Stimulated activated CD8-positive, alpha-beta memory T cell treated with anti-CD3 and anti-CD28 coated beads, Interleukin-12 subunit alpha, Interleukin-12 subunit beta, amount 100 ng/mL, for 1 hour (primary cell): Measurements from ENCODE around the gene ADAM22.

Experiments used
- DNase-seq: peaks from one replicate; pipeline ENCODE4 v3.0.0-alpha.2; 2020; ENCODE audit warnings: low read depth

ADAM22 gene

GRCh38 chr7:88042157-88042556, 108.1 kb downstream of the ADAM22 start:
- DNase-seq = no peak

DNA sequence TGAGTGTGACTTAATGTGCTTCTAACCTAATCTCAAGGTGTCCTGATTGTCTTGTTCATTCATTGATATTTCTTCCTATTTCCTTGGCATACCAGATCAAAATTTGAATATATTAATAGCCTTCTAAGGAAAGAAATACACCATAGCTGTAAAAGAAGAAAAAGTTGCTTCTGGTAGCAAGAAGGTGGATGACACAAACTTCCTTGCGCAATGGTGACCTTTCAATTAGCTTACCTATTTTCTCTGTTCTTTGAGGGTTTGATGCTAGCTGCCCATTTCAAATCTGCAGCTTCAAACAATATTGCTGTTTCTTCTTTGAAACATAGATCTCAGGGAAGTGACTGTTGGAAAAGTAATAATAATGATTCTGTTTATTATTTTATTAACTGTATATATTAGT, 108.8 kb downstream of the ADAM22 start:
- no peak for DNase-seq

DNA sequence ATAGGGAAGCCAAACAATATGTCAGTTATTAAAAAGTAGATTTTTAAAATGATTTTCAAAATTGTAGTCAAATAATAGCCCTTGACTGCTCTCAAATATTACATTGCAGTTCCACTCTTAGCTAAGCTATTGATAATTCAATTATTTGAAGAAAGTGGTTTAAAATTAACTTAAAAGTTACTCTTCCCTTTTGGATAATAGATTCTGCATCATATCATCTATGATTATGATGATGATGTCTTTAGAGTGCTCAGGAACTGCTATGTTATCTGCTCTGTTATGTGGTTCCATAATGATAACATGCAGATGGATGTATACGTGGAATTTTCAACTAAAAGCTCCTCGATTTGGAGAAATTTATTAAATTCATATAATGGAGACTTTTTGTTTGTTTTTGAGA, 110.0 kb downstream of the ADAM22 start:
- no peak for DNase-seq

DNA sequence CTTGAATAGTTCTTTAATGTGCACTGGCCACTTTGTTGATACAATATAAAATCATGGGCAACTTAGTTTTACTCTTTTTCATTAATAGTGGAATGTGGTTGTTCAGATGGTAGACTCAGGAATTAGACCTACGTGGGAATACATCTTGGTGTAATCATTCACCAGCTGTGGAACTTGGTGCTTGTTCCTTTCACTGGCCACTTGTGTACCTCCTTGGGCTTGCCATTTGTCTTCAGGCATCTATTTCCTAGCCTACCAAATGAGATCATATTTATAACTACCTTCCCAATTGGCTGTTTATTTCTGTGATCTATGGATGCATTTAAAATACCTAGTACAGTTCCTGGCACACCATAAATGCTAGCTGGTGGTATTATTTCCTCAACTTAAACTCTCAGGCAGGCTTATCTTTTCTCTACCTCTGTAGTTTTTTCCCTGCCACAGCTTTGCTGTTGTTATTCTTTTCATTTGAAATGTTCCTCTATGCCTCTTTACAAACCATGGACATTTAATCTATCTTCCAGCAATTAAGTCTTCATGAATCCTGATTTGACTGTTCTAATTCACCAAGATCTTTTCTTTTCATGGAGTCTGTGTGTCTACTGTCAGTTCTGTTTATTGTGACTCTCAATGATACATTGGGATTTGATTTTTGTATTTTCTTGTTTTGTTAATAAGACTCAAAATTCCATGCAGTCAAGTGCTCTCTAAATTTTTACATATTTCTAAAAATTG, 113.0 kb downstream of the ADAM22 start:
- no peak for DNase-seq

GRCh38 chr7:88057655-88058054, 123.6 kb downstream of the ADAM22 start:
- no peak for DNase-seq

DNA sequence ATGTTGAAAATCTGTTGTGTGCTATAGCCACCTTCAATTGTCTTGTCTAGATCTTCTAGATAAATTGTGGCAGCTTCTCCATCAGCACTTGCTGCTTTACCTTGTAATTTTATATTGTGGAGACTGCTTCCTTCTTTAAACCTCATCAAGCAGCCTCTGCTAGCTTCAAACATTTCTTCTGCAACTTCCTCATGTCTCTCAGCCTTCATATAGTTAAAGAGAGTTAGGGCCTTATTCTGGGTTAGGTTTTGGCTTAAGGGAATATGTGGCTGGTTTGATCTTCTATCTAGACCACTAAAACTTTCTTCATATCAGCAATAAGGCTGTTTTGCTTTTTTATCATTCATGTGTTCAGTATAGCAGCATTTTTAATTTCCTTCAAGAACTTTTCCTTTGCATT, 128.2 kb downstream of the ADAM22 start:
- no peak for DNase-seq

DNA sequence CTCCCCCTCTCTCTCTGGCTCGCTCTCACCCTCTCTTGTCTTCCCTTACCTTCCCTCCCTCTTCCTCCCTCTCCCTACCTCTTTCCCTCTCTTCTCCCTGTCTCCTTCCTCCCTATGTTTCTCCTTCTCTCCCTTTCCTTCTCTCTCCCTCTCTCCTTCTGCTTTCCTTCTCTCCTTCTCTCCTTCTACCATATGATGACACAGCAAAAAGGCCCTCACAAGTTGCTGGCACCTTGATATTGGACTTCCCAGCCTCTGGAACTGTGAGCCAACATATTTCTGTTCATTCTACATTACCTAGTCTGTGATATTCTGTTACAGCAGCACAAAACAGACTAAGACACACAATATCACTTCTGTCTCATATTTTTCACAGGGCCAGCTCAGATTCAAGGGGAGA, 135.0 kb downstream of the ADAM22 start:
- no peak for DNase-seq

- no peak for DNase-seq
These were observed 138.1 kb downstream of the ADAM22 start for GRCh38 chr7:88071994-88072714.

- DNase-seq = no peak
These were observed 138.6 kb downstream of the ADAM22 start for GRCh38 chr7:88072715-88073055.

GRCh38 chr7:88073626-88074025, 139.6 kb downstream of the ADAM22 start:
- DNase-seq = no peak

GRCh38 chr7:88075216-88075615, 141.2 kb downstream of the ADAM22 start:
- DNase-seq = no peak

DNA sequence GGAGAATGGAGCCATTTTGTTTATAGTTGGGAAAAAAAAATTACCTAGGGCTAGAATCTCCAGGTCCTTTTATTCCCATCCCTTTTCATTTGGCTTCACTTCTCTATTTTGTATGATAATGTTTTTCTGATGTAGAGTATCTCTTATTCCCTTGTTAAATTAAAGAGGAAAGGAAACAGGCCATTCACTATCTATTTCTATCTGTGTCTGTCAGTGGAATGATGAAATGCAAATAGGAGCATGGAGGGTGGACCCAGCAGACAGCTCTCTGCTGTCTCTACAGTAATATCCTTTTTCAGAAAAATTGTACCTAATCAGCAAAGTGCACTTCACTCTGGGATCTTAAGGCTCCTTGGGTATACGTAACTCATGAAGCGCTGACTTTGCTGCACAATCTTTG, 149.8 kb downstream of the ADAM22 start:
- no peak for DNase-seq

DNA sequence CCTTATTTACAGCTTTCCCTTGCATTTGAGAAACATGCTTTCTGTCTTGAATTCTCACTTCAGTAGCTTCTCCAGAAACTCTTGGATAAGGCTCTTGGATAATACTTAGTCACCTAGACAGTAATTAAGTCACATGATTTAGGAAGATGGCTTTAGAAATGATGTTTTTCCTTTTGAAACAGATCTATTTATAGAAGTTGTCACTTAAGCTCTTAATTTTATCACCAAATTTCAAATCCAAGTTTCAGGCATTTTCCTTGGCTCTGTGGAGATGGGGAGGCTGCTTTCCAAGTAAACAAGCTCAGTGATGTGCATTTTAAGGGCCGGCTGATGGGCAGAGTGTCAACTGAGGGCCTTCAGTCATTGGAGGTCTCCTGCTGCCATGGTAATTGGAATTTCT, 155.5 kb downstream of the ADAM22 start:
- DNase-seq = no peak

DNA sequence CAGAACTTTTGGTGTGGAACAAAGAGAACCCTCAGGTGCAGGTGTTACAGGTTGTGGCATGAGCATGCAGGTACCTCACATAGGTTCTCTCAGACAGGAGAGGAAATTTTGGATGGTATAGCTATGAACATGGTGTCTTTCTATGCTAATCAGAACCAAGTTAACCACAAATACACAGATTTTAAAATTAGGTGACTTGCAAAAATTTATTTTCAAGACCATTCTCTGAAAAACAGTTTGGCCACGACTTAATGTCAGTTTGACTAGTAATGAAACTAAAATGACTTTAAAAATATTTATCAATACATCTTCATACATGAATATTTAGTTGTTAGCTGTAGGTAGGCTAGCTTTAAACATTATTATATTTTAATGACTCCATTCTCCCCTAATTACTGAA, 156.2 kb downstream of the ADAM22 start:
- DNase-seq = no peak

DNA sequence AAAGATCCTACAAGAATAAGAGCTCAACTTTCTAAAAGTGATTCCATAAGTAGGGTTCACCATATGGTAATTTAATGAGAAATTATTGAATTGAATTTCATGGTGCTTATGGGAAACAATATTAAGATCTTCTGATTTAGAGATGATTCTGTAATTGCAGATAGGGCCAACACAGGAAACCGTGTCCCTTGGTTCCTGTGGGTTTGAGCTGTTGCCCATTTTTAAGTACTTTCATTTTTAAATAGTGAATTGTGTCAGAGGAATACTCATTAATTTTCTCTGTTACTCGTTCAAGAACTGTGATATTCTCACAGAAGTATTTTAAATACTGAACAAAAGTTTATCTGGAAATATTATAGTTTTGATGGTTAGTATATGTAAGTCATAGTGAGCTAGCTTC, 156.6 kb downstream of the ADAM22 start:
- DNase-seq = no peak

DNA sequence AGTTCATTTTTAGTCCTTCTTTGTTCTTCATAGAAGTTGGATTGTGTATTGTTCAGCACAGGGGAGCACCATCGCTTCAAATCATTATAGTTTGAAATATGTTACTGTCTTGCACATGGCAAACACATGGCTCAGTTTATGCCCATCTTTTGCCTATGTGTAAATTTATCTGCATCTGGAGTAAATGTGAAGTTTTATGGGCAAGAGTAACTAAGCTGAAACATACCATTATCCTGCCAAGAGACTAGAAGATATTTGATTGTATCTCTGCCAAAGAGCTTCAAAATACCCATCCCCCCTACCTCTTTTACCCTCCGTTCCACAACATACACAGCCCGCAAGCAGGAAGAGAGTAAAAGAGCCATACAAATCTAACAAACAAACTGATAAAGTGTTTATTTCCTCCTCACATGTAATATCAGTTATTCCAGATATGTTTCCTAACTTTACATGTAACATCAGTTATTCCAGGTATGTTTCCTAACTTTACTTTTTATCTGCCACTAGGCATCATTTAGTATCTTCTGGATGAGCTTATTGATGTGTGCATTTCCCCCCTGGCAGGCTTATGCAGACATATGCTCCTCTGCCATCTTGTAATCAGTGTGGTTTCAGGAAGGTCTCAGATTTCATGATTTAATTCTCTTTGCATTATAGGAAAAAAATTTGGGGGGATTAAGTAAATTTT, 158.1 kb downstream of the ADAM22 start:
- no peak for DNase-seq

DNA sequence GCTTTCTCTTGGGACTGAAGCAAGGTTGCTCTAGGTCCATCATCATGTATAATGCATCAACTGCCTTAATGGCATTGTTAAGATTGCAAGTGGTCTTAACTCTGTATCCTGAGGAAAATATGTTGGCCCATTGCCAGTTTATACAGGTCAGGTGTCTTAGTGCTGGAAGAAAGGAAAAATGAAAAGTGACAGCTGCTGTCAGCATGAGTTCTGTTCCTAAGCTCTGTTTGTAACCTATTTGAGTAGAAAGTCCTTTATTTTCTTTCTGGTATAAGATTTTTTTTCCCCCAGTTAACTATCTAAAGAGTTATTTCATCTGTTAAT, 158.6 kb downstream of the ADAM22 start:
- no peak for DNase-seq

DNA sequence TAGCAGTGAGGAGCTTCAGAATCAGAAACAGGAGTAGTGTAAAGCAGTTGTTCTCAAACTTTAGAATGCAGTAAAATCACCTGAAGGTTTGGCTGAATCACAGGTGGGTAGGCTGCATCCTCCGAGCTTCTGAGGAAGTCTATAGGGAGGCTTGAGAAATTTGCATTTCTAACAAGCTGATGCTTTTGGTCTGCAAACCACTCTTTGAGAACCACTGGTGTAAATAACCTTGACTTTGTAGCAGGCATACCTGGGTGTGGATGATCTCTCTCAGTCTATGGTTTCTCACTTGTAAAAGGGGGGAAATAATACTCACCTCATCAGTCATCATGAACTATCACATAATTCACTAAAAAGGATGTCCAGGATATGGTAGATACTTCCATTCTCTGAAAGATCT, 167.7 kb downstream of the ADAM22 start:
- no peak for DNase-seq

- DNase-seq = no peak
These were observed 168.6 kb downstream of the ADAM22 start for GRCh38 chr7:88102675-88103074.

DNA sequence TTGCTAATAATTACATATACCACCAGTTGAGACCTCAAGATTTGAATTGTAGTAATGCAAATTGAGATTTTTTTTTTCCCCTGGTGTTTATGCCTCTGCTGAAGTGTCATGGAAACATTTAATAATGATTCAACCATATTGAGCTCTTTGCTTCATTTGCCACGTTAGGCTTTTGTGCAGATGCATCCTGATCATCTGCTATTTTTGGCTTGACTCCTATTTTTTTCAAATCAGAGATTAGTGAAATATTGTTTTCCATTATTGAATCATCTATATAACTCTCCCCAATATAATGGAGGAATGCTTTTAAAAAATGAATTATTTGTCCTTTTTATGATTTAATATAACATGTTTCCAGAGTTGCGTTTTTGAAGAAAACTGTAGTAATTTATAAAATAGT, 170.7 kb downstream of the ADAM22 start:
- DNase-seq = no peak

GRCh38 chr7:88105231-88105630, 171.2 kb downstream of the ADAM22 start:
- DNase-seq = no peak

DNA sequence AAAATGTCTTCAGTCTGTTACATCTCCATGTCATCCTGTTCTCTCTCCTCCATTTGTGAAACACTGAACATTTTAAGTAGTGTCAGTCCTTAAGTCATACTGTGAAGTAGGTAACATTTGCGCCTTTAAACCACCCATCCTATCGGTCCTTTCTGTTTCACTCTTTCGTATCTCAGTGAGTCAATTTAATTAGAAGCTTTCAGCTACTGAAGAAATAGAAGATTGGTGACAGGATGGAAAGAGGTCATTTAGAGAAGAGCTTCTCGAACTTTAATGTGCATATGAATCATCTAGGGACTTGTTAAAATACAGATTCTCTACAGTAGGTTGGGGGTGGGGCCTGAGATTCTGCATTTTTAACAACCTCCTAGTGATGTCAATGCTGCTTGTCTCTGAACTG, 172.4 kb downstream of the ADAM22 start:
- no peak for DNase-seq

- no peak for DNase-seq
These were observed 175.6 kb downstream of the ADAM22 start for GRCh38 chr7:88109612-88110011.
